WERI-Rb-1 (cell line): ENCODE measurements around the gene TGFB1.

ENCODE experiments used
- DNase-seq: peaks from one replicate; pipeline ENCODE4 v3.0.0-alpha.2; 2020
- H3K27ac ChIP-seq: fragments of 250-450 bp; sonication (Bioruptor Pico); 2 replicates; pipeline ENCODE4 v1.5.1; 2020; ENCODE audit warnings: mild to moderate bottlenecking, moderate library complexity
- H3K27me3 ChIP-seq: fragments of 250-450 bp; sonication (Bioruptor Pico); 2 replicates; pipeline ENCODE4 v1.5.1; 2021; ENCODE audit warnings: mild to moderate bottlenecking, low read depth, moderate library complexity; ENCODE audit not compliant: insufficient read depth, severe bottlenecking
- H3K36me3 ChIP-seq: fragments of 250-450 bp; sonication (Bioruptor Pico); 2 replicates; pipeline ENCODE4 v1.5.1; 2020; ENCODE audit warnings: mild to moderate bottlenecking, moderate library complexity
- H3K4me3 ChIP-seq: 2 replicates; pipeline ENCODE4 v1.5.1; 2011; ENCODE audit warnings: low read depth, mild to moderate bottlenecking, control low read depth, low read length
- H3K9me3 ChIP-seq: fragments of 250-450 bp; sonication (Bioruptor Pico); 2 replicates; pipeline ENCODE4 v1.5.1; 2021; ENCODE audit warnings: mild to moderate bottlenecking, moderate library complexity; ENCODE audit not compliant: severe bottlenecking
- TF ChIP-seq, protein P1 (sequence below): IDR thresholded peaks from 2 replicates; pipeline ENCODE4 v1.5.1; 2011; ENCODE audit warnings: low read depth, mild to moderate bottlenecking, control low read depth, inconsistent platforms, low read length

The TGFB1 gene

DNA sequence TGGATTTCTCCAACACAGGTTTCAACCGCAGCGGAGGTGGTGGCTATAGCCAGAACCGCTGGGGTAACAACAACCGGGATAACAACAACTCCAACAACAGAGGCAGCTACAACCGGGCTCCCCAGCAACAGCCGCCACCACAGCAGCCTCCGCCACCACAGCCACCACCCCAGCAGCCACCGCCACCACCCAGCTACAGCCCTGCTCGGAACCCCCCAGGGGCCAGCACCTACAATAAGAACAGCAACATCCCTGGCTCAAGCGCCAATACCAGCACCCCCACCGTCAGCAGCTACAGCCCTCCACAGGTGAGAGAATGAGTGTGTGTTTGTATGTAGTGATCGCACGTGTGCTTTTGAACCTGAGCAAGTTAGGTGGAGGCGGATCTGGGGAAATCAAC is 49.8 kb downstream of the TGFB1 start:
- Histone ChIP-seq H3K4me3 (no peak overlapping the region), H3K36me3 (peaks cover 93% of the 10 kb centered on the region), H3K9me3 (no peaks in the 10 kb centered on the region), H3K27ac (no peak overlapping the region), H3K27me3 (no peaks in the 10 kb centered on the region)
- DNase-seq: no peak
- TF ChIP-seq, protein P1, sequence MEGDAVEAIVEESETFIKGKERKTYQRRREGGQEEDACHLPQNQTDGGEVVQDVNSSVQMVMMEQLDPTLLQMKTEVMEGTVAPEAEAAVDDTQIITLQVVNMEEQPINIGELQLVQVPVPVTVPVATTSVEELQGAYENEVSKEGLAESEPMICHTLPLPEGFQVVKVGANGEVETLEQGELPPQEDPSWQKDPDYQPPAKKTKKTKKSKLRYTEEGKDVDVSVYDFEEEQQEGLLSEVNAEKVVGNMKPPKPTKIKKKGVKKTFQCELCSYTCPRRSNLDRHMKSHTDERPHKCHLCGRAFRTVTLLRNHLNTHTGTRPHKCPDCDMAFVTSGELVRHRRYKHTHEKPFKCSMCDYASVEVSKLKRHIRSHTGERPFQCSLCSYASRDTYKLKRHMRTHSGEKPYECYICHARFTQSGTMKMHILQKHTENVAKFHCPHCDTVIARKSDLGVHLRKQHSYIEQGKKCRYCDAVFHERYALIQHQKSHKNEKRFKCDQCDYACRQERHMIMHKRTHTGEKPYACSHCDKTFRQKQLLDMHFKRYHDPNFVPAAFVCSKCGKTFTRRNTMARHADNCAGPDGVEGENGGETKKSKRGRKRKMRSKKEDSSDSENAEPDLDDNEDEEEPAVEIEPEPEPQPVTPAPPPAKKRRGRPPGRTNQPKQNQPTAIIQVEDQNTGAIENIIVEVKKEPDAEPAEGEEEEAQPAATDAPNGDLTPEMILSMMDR: no peak

DNA sequence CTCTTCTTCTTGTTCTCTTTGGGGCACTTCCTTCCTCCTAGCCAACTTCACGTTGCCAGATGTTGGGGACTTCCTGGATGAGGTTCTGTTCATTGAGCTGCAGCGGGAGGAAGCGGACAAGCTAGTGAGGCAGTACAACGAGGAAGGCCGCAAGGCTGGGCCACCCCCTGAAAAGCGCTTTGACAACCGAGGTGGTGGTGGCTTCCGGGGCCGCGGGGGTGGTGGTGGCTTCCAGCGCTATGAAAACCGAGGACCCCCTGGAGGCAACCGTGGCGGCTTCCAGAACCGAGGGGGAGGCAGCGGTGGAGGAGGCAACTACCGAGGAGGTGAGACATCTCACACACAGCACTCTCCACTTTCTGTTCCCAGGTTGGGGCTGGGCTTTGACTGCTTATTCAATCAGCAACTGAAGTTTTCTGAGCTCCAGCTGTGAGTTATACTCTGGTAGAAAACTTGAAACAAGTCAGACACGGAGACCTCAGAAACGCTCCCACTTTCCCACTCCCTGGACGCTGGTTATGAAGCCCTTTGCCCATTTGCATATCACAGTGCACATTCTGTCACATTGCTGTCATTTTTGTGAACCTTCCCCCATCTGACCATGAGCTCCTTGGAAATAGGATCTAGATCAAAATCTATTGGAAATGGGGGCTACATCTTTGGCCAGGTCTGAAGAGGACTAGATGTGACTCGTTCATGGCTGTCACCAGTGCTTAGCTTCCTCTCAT is 50.9 kb downstream of the TGFB1 start:
- TF ChIP-seq, protein P1: no peak
- DNase-seq: no peak

DNA sequence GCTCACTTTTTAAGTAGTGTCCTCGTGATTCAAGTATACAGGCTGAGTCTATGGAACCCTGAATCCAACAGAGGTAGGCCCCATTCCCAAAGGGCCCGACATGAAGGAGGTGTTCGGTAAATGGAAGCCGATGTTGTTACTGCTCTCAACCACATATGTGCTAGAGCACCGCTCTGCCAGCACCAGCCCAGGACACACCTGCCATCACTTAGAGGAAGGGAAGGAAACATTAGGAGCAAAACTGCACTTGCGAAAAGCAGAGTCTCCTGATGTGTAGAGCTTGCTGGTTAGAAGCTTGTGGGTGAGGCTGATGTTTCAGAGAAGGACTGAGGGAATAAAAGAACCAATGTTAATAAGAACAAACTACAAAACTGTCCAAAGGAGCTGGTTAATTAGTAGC is 53.2 kb downstream of the TGFB1 start:
- no peaks in the 10 kb centered on the region for H3K27me3 ChIP-seq

More for the DNA sequence above, 50.9 kb downstream of the TGFB1 start:
- Histone ChIP-seq H3K27ac (no peak overlapping the region), H3K9me3 (no peaks in the 10 kb centered on the region), H3K27me3 (no peaks in the 10 kb centered on the region), H3K36me3 (peaks cover 95% of the 10 kb centered on the region), H3K4me3 (no peak overlapping the region)

DNA sequence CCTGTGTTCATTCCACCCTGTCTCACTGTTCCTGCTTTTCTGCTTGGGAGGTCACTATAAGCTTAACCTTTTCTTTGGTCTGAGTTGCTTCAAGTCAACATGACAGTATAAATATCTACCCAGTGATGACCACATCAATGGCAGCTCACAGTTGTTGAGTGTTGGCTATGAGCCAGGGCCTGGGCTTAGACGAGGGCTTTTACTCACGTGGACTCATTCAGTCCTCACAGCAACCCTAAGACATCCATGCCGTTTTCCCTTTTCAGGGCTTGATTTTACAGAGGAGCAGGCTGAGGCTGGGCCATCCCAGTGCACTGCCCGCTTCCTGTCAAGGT is 54.0 kb downstream of the TGFB1 start:
- H3K27ac ChIP-seq: no peak overlapping the region
- DNase-seq: no peak

More for the DNA sequence above, 53.2 kb downstream of the TGFB1 start:
- peaks cover 99% of the 10 kb centered on the region for H3K36me3 ChIP-seq
- H3K9me3 ChIP-seq: no peaks in the 10 kb centered on the region
- no peak for DNase-seq
- TF ChIP-seq, protein P1: no peak
- H3K4me3 ChIP-seq: no peak overlapping the region
- no peak overlapping the region for H3K27ac ChIP-seq

DNA sequence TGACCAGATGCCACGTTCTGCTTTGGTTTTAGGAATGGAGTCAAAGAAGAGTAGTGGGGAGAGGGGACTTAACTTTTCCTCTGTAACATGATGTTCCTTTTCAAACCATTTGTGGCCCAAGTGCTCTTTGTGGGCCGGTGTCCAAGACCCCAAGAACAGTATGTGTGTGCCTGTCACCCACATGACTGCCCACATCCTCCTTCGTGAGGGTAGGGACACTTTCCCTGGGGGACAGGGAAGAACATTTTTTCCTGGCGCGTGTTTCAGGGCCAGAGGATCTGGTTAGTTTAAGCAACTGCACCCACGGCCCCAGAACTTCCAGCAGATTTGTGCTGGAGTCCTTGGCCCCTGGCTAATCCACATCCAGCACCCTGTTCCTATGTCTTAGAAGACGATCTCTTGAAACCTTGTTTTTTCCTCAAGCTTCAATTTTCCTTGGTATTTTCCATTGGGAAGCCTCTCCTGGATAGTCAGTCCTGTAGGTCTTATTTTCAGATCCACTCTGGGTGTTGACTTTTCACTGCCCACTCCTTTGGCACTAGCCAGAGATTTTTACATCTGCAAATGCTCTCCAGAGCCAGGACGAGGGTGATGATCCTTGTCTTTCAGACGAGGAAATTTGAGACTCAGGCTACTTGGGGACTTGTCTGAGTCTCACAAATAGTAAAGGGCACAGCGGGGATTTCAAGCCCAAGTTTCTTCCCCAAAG is 54.5 kb downstream of the TGFB1 start:
- no peak overlapping the region for H3K27ac ChIP-seq
- H3K4me3 ChIP-seq: no peak overlapping the region
- H3K27me3 ChIP-seq: no peaks in the 10 kb centered on the region
- no peaks in the 10 kb centered on the region for H3K9me3 ChIP-seq
- DNase-seq: no peak
- peaks cover 100% of the 10 kb centered on the region for H3K36me3 ChIP-seq
- TF ChIP-seq, protein P1: no peak

More for the DNA sequence above, 54.0 kb downstream of the TGFB1 start:
- TF ChIP-seq, protein P1: no peak
- Histone ChIP-seq H3K9me3 (no peaks in the 10 kb centered on the region), H3K27me3 (no peaks in the 10 kb centered on the region), H3K36me3 (peaks cover 100% of the 10 kb centered on the region), H3K4me3 (no peak overlapping the region)
